T1000 (cell line): ENCODE measurements around the gene SPANXA2.
"Not testable (repeated sequence)": the region's sequence is repeated elsewhere in the genome, so short reads cannot be mapped to it uniquely, and the experiment has no call there.

ENCODE experiments used
- DNase-seq: peaks from one replicate; lab custom pipeline; 2025; ENCODE audit warnings: mixed read lengths; lab: John Stamatoyannopoulos, UW

Gene SPANXA2, protein sequence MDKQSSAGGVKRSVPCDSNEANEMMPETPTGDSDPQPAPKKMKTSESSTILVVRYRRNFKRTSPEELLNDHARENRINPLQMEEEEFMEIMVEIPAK

DNA sequence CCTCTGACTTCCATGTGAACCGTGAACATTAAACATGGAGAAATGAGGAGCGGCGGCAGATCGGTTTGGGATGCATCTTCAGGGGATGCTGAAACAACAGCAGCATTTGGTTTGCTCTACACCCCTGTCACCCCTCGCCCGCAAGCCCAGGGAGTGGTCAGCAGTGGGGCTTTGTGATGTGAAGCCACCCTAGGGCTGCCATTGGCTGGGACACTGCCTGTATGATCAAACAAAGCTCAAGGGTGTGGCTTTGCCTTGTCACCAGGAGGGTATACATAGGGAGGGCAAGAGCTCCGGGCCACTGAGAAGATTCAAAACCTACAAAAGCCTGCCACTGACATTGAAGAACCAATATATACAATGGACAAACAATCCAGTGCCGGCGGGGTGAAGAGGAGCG, at the start of gene SPANXA2:
SPANXA2 (plus strand) TSS at position 301 of the 400 bp plus-strand sequence; CDS start at position 361, 60 bp downstream.
- not testable (repeated sequence) for DNase-seq

DNA sequence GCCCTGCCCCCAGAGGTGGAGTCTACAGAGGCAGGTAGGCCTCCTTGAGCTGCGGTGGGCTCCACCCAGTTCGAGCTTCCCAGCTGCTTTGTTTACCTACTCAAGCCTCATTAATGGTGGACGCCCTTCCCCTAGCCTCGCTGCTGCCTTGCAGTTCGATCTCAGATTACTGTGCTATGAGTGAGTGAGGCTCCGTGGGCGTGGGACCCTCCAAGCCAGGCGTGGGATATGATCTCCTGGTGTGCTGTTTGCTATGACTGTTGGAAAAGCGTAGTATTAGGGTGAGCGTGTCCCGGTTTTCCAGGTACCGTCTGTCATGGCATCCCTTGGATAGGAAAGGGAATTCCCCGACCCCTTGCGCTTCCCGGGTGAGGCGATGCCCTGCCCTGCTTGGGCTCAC, 47.0 kb upstream of the SPANXA2 start:
- DNase-seq, result not testable (repeated sequence)

DNA sequence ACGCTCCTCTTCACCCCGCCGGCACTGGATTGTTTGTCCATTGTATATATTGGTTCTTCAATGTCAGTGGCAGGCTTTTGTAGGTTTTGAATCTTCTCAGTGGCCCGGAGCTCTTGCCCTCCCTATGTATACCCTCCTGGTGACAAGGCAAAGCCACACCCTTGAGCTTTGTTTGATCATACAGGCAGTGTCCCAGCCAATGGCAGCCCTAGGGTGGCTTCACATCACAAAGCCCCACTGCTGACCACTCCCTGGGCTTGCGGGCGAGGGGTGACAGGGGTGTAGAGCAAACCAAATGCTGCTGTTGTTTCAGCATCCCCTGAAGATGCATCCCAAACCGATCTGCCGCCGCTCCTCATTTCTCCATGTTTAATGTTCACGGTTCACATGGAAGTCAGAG, 4.9 kb upstream of the SPANXA2 start, which contains the start of gene SPANXA1:
SPANXA1 (minus strand) TSS at position 101 of the 400 bp plus-strand sequence; CDS start at position 41, 60 bp downstream.
- DNase-seq, result not testable (repeated sequence)

DNA sequence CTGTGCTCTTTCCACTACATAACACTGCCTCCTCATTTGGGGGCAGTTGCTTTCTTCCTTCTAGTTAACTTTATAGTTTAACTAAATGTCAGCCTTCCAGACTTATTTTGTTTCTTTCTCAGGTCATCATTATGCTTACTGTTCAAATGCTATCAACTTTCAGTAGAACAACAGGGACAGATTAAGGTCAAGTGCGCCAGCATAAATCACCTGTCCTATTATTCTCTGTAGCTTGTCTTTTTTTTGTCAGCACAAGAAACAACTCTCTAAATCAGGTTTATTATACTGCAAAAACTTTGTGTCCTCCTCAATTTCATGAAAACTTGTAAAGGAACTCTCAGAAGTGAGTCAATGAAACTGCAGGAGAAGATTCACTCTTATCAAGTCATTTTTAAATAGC, 19.6 kb downstream of the SPANXA2 start:
- no peak for DNase-seq

DNA sequence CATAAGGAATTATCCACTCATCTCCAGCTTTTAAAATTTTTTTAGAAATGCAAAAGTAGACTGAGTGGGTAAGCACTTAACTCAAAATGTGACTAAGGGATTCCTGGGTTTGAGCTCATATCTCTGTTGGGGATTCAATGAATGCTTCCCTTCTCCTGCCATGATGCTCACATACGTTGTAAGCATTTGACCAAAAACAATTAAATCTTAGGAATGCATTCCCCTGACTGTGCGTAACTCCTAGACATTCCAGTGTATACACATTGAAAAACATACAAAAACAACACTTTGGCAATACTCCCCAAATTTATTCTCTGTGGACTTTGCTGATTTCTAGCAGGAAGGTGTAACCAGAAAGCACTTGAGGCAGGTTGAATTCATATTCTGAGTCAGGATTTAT, 29.8 kb downstream of the SPANXA2 start:
- DNase-seq, result no peak

DNA sequence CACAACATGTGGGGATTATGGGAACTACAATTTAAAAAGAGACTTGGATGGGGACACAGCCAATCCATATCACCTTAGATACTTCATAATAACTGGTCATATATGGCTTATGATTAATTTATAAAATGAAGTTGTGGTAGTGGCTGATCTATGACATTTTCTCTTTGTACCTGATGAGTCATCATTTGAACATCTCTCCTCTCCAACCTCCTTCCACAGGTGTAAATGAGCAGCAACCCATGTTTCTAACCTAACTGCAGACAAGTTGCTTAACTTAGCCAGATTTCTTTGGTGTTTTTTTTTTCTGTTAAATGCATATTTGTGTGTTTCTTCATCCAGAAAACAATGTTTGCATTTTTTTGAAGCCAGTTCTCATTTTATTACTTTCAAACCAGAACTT, 42.6 kb downstream of the SPANXA2 start:
- no peak for DNase-seq

DNA sequence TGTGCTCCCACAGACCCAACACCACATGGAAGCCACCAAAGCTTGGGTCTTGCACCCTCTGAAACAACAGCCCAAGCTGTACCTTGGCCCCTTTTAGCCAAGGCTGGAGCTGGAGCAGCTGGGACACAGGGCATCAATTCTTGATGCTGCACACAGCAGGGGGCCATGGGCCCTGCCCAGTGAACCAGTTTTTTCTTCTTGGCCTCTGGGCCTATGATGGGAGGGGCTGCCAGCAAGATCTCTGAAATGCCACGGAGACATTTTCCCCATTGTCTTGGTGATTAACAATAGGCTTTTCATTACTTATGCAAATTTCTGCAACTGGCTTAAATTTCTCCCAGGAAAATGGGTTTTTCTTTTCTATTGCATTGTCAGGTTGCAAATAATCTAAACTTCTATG, 49.0 kb downstream of the SPANXA2 start:
- no peak for DNase-seq
